GM21528 (cell line): Measurements from ENCODE around the gene LGI1.

Source experiments
- ATAC-seq: cut with Tn5 transposase; IDR thresholded peaks from one replicate; pipeline ENCODE4 v1.9.1; 2021; ENCODE audit warnings: mild to moderate bottlenecking, moderate library complexity; ENCODE audit not compliant: unreplicated experiment, low FRiP score

Gene LGI1

GRCh38 chr10:93757801-93758507 is at the start of gene LGI1:
Gene LGI1 (plus strand): TSS chr10:93757936. CDS start chr10:93758145, 209 bp downstream.
- no peak for ATAC-seq

GRCh38 chr10:93710333-93710909 is 47.3 kb upstream of the LGI1 start:
- no peak for ATAC-seq

GRCh38 chr10:93711891-93712290 is 45.8 kb upstream of the LGI1 start:
- ATAC-seq = no peak

GRCh38 chr10:93712593-93712992 is 45.1 kb upstream of the LGI1 start:
- no peak for ATAC-seq

- ATAC-seq = peak; percentile 78
Measured at GRCh38 chr10:93715345-93715744, 42.4 kb upstream of the LGI1 start.

GRCh38 chr10:93716766-93717165 is 41.0 kb upstream of the LGI1 start:
- no peak for ATAC-seq

- ATAC-seq = peak; percentile 47
Measured at GRCh38 chr10:93718937-93719725, 38.6 kb upstream of the LGI1 start.

GRCh38 chr10:93719901-93720300 is 37.8 kb upstream of the LGI1 start:
- no peak for ATAC-seq

- no peak for ATAC-seq
Measured at GRCh38 chr10:93722550-93722949, 35.2 kb upstream of the LGI1 start.

- no peak for ATAC-seq
Measured at GRCh38 chr10:93723153-93723552, 34.6 kb upstream of the LGI1 start.

GRCh38 chr10:93726024-93726423 is 31.7 kb upstream of the LGI1 start:
- no peak for ATAC-seq

- ATAC-seq = no peak
Measured at GRCh38 chr10:93741367-93741766, 16.4 kb upstream of the LGI1 start.

- ATAC-seq = peak; percentile 91
Measured at GRCh38 chr10:93742633-93743349, 14.9 kb upstream of the LGI1 start.

- no peak for ATAC-seq
Measured at GRCh38 chr10:93745408-93746065, 12.2 kb upstream of the LGI1 start.

GRCh38 chr10:93746844-93747284 is 10.9 kb upstream of the LGI1 start:
- ATAC-seq = no peak

- no peak for ATAC-seq
Measured at GRCh38 chr10:93749218-93749799, 8.4 kb upstream of the LGI1 start.

GRCh38 chr10:93751124-93751523 is 6.6 kb upstream of the LGI1 start:
- no peak for ATAC-seq

- no peak for ATAC-seq
Measured at GRCh38 chr10:93751832-93752231, 5.9 kb upstream of the LGI1 start.

- ATAC-seq = no peak
Measured at GRCh38 chr10:93752761-93753160, 5.0 kb upstream of the LGI1 start.
